ENCODE data around the gene EGFL7.

DNA sequence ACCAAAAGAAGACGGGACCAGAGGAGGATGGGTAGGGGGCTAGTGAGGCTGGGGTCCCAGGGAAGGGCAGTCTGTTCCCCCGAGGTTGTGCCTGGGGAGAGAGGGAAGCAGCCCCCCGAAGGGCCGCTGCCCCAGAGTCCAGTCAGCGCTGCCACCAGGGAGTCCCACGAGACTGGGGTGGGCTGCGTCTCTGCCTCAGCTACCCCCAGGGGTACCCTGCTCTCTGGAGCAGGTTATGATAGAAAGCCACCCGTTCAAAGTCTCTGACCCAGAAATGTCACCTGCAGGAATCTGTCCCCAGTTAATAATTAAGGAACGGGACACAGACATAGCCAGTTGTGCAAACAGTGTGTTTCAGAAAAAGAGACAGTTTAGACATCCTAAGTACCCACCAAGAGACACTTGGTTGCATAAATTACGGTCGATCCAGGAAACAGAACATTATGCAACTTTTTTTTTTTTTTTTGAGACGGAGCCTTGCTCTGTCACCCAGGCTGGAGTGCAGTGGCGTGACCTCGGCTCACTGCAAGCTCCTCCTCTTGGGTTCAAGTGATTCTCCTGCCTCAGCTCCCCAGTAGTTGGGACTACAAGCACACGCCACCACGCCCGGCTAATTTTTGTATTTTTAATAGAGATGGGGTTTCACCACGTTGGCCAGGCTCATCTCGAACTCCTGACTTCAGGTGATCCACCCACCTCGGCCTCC lies 35.3 kb downstream of the EGFL7 start:
- TF ChIP-seq CTCF (IDR thresholded peaks at IDR 0.05) (no peak), EZH2 (IDR thresholded peaks at IDR 0.05) (no peak), EZH2phosphoT487 (IDR thresholded peaks at IDR 0.05) (no peak)
